Measurements from ENCODE around the gene UQCC3. TPM values are rescaled to one million over a fixed set of nuclear protein-coding genes. Genes with fewer than 3 reads are reported as not detected.

Gene UQCC3
- total RNA-seq, 1 donor from 2014 or later: 5.5 TPM

- no peak for DNase-seq (ENCODE audit: low spot score)
- Mint-ChIP-seq H3K9me3 (ENCODE audit: low read depth) (no peaks in the 10 kb centered on the region), H3K27me3 (ENCODE audit: low read depth) (no peaks in the 10 kb centered on the region), H3K4me3 (ENCODE audit: unreplicated experiment) (peak overlapping the region; percentile 92), H3K4me1 (ENCODE audit: low read depth) (peaks cover 38% of the 10 kb centered on the region), H3K36me3 (ENCODE audit: low read depth) (peaks cover 8% of the 10 kb centered on the region), H3K27ac (ENCODE audit: unreplicated experiment) (peak overlapping the region; percentile 84)
- no peak for TF ChIP-seq CTCF (IDR thresholded peaks at IDR 0.05)
These were observed 35.4 kb downstream of the UQCC3 start for GRCh38 chr11:62706850-62707247.

GRCh38 chr11:62707277-62707861, 35.9 kb downstream of the UQCC3 start, which contains the start of the genes BSCL2 and GNG3:
BSCL2 (minus strand) TSS chr11:62707424; CDS start chr11:62707195, 229 bp downstream.
GNG3 (plus strand) TSS chr11:62707676; CDS start chr11:62708296, 620 bp downstream.
- DNase-seq (ENCODE audit: low spot score): peak; percentile 69

GRCh38 chr11:62708392-62708791, 36.9 kb downstream of the UQCC3 start:
- H3K27me3 Mint-ChIP-seq (ENCODE audit: low read depth): no peaks in the 10 kb centered on the region
- no peak overlapping the region for H3K27ac Mint-ChIP-seq (ENCODE audit: unreplicated experiment)
- H3K4me3 Mint-ChIP-seq (ENCODE audit: unreplicated experiment): peak overlapping the region; percentile 87
- H3K9me3 Mint-ChIP-seq (ENCODE audit: low read depth): no peaks in the 10 kb centered on the region
- no peak for DNase-seq (ENCODE audit: low spot score)
- H3K4me1 Mint-ChIP-seq (ENCODE audit: low read depth): peaks cover 38% of the 10 kb centered on the region
- H3K36me3 Mint-ChIP-seq (ENCODE audit: low read depth): peaks cover 11% of the 10 kb centered on the region
- TF ChIP-seq CTCF (IDR thresholded peaks at IDR 0.05): no peak

More at GRCh38 chr11:62707277-62707861, 35.9 kb downstream of the UQCC3 start, which contains the start of the genes BSCL2 and GNG3:
- H3K9me3 Mint-ChIP-seq (ENCODE audit: low read depth): no peaks in the 10 kb centered on the region
- no peak for TF ChIP-seq CTCF (IDR thresholded peaks at IDR 0.05)
- H3K36me3 Mint-ChIP-seq (ENCODE audit: low read depth): peaks cover 10% of the 10 kb centered on the region
- H3K27me3 Mint-ChIP-seq (ENCODE audit: low read depth): no peaks in the 10 kb centered on the region
- peak within 1 kb of the TSS; percentile 84 for H3K27ac Mint-ChIP-seq (ENCODE audit: unreplicated experiment)
- H3K4me3 Mint-ChIP-seq (ENCODE audit: unreplicated experiment): peak within 1 kb of the TSS; percentile 92
- H3K4me1 Mint-ChIP-seq (ENCODE audit: low read depth): peaks cover 38% of the 10 kb centered on the region

GRCh38 chr11:62708793-62709192, 37.3 kb downstream of the UQCC3 start:
- peaks cover 38% of the 10 kb centered on the region for H3K4me1 Mint-ChIP-seq (ENCODE audit: low read depth)
- no peaks in the 10 kb centered on the region for H3K27me3 Mint-ChIP-seq (ENCODE audit: low read depth)
- H3K36me3 Mint-ChIP-seq (ENCODE audit: low read depth): peaks cover 12% of the 10 kb centered on the region
- TF ChIP-seq CTCF (IDR thresholded peaks at IDR 0.05): no peak
- DNase-seq (ENCODE audit: low spot score): no peak
- peak overlapping the region; percentile 87 for H3K4me3 Mint-ChIP-seq (ENCODE audit: unreplicated experiment)
- peak overlapping the region; percentile 99 for H3K27ac Mint-ChIP-seq (ENCODE audit: unreplicated experiment)
- H3K9me3 Mint-ChIP-seq (ENCODE audit: low read depth): no peaks in the 10 kb centered on the region

GRCh38 chr11:62709247-62710000, 38.0 kb downstream of the UQCC3 start:
- H3K4me1 Mint-ChIP-seq (ENCODE audit: low read depth): peaks cover 42% of the 10 kb centered on the region
- H3K27me3 Mint-ChIP-seq (ENCODE audit: low read depth): no peaks in the 10 kb centered on the region
- no peaks in the 10 kb centered on the region for H3K9me3 Mint-ChIP-seq (ENCODE audit: low read depth)
- H3K4me3 Mint-ChIP-seq (ENCODE audit: unreplicated experiment): peak overlapping the region; percentile 87
- DNase-seq (ENCODE audit: low spot score): peak; percentile 98
- peak; percentile 42 for TF ChIP-seq CTCF (IDR thresholded peaks at IDR 0.05)
- H3K36me3 Mint-ChIP-seq (ENCODE audit: low read depth): peaks cover 14% of the 10 kb centered on the region
- peak overlapping the region; percentile 99 for H3K27ac Mint-ChIP-seq (ENCODE audit: unreplicated experiment)
